DMS153 treated with DMSO at 0.1 percent for 48 hours (cell line): ENCODE results near the gene ZNF236.

ENCODE experiments used
- DNase-seq: peaks from one replicate; lab custom pipeline; 2025; ENCODE audit not compliant: unreplicated experiment; lab: John Stamatoyannopoulos, UW

The ZNF236 gene

DNA sequence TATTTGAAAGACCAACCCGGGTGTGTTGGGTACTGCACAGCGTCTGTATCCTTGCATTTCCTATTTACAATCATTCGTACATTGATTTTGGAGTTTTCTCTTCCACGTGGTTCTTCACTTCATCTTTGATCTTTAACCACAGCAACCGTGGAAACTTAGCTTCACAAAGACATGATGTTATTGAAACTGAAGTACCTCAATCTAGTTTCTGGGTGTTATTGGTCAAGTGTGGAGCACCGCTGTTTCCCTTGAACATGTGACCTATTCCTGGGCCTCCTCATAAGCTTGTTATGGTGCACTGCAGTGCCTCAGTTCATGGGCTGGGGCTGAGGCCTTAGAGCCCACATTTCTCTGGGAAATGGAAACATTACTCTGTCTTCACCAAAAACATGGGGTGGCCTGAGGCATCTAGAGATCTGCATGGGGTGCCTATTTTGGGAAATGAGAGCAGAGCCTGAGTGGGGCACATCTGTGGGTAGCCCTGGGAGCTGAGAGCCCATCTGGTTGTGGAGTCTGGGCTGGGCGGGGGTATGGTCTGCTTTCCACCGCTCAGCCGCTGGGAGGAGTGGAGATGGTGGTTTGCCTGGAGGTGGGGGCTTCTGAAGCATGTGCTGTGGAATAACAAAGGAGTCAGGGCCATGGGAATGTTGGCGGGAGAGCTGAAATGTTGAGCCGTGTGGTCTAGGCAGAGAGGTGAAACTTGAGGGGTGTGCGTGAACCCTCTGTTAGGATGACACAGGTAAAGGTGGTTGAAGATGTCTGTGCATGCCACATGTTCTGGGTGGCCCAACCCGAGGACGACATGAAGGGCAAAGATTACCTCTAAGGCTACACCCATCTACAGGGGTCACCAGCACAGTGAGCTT is 37.4 kb downstream of the ZNF236 start:
- no peak for DNase-seq

DNA sequence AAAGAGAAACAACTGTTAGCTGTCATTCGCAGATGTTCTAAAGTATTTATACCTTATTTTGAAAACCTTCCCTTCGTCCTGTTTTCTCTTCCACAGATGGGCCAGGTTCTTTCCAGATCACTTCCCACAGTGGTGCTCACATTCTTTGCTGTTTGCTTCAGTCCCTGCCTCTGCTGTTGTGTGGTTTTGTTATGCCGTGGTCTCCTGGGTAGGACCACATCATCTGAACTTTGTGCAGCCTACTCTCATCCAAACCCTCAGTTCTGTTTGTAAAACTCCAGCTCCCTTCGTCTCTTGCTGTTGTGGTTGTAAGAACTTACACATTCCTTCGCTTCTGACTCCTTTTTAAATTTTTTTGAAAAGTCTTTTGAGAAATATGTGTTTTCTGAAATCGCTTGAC is 38.1 kb downstream of the ZNF236 start:
- no peak for DNase-seq

DNA sequence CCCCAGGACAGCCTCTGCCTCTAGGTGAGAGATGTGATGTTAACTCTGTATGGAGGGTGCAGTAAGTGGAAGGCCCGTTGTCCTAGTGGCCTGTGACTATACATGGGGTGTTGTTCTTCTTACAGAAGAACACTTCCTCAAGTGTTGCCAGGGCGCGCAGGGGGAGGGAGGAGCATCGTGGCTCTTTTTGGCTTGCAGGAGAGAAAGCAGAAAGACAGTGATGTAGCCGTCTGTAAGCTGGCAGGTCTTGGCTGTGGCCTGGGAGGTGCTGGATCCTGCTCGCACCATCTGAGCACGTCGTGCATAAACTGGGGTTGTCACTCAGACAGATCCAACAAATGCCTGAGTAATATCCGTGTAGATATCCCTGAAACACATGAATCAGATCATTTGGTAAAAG is 44.3 kb downstream of the ZNF236 start:
- DNase-seq = no peak

DNA sequence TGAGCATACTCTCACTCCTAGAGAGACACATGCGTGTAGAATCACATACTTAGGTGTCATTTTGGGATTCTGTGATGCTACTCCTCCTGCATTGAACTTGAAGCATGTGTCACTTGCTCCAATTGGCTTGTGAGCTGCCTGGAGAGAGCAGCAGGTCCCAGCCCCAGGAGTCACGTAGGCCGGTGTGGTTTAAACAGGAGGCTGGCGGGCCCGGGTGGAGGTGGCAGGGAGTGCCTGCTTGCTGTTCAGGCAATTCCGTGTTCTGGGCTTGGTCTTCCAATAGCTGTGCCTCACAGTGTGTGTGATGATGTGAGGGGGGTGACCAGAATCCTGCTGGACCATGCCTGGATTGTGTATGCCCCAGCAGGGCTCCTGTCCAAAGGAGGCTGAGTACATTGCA is 51.0 kb downstream of the ZNF236 start:
- no peak for DNase-seq

DNA sequence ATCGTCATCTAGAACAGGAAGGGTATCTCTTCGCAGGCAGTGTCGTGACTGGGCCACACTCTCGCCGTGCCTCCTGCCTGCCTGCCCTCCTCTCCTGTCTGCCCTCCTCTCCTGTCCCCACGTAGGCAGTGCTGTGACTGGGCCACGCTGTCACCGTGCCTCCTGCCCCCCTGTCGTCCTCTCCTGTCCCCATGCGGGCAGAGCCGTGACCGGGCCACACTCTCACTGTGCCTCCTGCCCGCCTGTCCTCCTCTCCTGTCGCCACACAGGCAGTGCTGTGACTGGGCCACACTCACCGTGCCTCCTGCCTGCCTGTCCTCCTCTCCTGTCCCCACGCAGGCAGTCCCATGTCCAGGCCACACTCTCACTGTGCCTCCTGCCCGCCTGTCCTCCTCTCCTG is 51.4 kb downstream of the ZNF236 start:
- DNase-seq = no peak

DNA sequence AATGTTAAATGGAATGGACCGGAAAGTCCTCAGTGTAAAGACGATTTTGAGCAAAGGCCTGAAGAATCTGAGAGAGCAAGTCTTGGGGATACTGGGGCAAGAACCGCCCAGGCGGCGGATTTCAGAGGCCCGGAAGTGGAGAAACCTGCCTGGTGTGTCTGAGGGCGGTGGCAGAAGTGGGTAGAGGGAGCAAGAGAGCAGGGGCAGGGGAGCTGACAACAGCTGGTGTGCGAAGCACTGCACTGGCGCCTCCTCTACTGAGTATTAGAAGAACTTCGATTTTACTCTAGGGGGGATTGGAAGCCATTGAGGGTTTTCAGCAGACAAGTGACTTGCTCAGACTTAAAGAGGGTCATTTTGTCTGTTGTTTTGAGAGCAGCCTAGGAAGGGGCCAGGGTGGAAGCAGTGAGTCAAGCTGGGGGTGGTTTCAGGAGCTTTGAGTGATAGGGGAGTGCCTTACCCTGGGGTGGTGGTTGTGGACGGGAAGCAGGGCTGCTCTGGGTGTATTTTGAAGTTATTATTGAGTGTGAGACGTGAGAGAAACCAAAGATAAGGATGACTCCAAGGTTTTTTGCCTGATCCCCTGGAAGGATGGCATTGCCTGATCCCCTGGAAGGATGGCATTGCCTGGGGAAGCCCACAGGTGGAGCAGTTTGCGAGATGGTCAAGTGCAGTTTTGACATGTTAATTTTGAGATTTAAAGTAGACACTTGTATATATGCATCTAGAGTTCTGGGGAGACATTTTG is 52.5 kb downstream of the ZNF236 start:
- no peak for DNase-seq

DNA sequence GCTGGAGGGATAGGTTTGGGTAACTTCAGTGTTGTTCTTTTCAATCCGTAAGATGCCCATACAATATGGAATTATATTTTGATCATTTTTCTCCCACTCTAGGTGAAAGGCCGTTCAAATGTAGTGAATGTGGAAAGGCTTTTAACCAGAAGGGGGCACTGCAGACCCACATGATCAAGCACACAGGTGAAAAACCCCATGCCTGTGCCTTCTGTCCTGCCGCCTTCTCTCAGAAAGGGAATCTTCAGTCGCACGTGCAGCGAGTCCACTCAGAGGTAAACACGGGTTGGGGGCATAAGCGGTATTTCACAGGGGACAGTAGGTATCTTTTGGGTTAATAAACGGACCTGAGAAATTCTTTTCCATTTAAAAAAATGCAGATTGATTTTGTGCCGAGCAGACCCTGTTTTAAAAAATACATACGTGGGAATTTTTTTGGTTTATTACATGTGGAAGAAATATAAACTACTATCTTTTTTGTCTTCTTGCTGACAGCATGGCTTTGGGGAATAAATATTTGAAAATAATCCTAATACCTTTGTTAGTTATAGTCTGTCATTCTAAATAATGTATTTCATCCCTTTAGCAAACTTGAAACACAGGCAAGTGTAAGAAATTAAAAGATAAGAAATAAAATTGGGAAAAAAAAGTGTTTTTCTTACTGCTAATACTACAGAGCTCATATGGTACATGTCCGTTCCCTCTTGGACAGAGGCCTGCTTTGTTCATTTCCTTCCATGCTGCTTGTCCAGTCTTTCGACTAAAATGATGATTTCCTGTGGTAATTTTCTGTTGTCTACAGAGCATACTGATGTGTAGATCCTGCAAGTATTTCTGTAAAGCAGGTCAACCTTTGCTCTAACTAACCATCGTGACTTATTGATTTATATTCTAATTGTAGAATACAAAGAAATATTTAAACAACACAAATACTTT is 53.3 kb downstream of the ZNF236 start:
- peak; percentile 70 for DNase-seq

DNA sequence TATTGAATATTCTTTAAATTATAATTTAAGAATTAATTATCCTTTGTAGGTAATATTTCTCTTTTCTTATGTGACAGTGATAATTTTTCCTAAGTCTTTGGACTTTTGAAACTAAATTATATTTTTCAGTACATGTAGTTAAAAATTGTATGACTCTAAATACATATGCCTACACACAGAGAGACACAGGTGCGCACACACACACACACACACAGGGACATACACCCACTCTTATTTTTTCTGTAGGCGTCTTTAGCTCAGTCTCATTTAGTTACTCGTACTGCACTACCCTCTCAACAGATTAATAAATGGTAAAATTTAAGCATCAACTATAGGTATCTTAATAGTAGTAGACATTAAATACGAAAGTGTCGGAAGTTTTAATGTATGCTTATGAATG is 56.1 kb downstream of the ZNF236 start:
- no peak for DNase-seq

DNA sequence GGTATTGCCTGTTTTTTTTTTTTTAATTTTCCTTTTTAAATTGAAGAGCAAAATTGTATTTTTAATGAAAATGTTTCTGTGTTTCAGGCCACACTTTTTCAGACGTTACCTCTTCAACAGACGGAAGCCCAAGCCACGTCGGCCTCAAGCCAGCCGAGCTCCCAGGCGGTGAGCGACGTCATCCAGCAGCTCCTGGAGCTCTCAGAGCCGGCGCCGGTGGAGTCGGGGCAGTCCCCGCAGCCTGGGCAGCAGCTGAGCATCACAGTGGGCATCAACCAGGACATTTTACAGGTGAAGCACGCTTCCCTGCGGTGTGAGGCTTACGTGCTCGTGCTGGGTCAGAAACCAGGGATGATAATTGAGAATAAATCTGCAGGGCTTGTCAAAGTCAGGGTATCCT is 57.7 kb downstream of the ZNF236 start:
- DNase-seq = no peak

DNA sequence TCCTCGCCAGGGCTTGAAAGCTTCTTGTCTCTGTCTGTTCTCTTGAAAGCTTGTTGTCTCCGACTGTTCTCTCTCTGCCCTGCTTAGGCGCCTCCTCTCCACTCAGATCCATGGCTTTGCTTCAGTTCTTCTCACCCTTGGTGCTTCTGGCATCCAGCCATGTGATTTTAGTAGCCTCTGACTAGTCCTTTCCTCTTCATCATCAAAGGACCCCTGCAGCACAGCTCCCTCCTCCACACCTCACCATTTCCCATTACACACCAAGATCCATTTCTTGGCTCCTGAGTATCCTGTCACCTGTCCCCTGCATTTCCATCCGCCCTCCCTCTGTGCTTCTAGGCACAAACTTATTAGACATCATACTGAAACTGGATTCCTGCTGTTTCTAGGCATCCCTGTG is 59.4 kb downstream of the ZNF236 start:
- DNase-seq = no peak

DNA sequence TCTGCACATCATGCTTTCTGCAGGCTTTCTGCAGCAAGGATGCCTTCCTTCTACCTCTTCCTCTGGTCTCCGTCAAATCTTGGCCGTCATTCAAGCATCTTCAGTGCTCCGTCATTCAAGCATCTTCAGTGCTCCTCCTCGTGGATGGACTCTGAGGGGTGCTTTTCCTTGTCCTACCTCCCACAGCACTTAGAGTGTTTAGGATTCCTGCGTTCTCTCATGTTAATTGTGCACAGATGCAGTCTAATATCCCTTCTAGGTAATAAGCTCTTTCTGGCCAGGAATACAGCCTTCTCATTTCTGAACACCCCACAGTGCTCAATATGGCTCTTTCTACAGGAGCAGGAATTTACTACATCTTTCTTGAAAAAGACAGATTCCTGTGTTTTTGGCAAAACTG is 59.8 kb downstream of the ZNF236 start:
- no peak for DNase-seq

DNA sequence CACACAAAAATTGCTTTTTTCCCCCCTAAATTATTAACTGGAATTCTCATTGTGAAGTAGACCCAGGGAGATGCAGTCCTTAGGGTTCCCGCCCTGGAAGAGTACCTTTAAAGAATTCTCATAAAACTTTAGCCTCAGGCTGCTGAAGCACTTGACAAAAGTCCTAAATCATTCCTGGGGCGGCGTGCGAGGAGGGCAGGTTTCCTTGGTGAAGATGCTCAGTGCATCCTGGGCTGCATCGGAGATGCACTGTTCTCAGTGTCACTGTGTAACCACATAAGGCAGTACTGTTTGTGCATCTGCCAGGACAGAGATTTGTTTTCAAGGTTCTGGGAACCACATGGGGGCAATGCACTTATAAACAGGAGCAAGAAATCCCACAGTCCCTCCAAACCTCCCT is 62.6 kb downstream of the ZNF236 start:
- DNase-seq = no peak

DNA sequence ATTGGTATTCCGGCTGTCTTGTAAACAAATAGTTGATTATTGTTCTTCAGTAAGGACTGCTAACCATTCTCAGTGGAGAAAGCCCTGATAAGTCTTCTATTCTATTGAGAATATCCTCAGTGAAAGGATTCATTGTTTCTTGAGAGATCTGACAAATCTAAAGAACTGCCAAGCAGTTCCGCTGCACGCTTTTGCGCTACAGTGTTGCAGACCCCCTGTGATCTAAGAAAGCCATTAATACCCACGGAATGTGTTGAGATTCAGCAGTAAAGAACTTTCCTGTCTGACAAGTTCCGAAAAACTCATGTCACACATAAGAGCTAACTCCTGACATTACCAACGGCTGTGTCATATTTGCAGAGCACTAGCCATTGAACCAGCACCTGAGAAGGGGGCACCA is 63.8 kb downstream of the ZNF236 start:
- no peak for DNase-seq

DNA sequence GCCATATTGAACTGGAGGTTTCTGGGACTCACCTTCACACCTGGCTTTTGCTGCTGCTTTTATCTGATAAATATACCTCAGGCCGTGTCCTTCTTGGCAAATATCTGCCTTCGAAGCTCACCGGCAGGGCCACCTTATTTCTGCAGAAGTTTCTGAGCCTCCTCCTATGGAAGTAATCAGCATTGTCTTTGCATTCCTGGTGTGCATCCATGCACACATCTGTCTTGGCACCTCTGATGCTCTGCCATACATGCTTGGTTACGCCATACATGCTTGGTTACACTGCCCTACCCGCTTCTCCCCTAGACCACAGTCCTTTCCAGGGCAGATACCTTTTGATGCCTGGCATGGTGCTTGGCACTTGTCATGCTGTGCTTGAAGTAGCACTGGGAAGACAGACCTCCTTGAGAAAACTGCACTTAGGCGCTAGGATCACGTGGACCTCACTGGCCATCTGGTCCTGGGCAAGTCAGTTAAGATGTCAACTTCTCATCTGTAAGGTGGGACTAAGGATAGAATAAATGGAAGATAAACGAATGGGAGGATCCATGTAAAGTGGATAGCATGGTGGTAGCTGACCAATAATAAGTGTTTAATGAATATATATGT is 66.8 kb downstream of the ZNF236 start:
- DNase-seq = no peak

DNA sequence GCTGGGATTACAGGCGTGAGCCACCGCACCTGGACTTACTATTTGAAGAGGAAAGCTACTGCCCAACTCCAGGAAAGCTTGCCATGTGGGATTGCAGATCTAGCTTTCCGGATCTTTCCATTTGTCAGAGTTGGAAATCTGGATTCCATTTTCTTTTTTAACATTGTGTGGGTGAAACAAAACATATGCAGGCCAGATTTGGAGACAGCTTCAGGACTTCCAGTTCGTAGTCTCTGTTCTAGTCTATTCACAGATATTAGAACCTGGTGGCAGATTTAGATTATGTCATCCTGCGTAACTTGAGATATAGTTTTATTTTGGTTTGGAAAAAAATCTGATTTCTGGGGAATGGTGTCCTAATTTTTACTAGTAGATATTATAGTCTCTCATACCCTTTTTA is 70.5 kb downstream of the ZNF236 start:
- no peak for DNase-seq

DNA sequence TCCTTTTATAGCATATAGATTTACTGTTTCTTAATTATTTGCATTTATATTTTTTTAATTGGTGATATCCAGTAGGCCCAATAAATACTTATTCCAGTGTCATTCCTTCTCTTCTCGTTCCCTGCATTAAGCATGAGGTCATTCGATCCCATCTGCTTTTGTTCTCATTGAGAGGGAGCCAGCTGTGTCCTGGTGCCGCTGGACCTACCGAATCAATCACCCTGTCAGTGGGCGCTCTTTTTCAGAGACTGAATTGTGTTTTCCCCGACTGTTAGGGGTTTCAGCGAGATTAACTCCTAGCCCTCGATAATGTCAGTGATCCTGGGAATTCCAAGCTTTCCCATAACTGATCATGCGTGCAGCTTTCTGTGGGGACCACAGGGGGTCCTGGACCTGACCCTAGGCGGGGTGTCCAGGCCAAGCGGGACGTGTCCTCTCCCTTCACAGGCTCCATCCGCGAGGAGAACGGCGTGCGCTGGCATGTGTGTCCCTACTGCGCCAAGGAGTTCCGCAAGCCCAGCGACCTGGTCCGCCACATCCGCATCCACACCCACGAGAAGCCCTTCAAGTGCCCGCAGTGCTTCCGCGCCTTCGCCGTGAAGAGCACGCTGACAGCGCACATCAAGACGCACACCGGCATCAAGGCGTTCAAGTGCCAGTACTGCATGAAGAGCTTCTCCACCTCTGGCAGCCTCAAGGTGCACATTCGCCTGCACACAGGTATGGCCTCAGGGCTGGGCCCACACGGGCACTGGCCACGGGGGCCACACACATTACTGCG is 72.4 kb downstream of the ZNF236 start:
- no peak for DNase-seq

DNA sequence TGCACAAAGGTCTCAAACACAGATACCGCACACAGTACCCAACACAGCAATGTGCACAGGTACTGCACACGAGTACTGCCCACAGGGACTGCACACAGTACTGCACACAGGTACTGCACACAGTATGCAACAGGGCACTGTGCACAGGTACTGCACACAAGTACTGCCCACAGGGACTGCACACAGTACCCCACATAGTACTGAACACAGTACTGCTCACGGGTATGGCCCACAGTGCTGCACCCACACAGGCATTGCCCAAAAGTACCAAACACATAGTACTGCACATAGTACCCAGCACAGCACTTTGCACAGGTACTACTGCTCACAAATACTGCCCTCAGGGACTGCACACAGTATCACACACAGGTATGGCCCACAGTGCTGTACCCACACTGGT is 73.1 kb downstream of the ZNF236 start:
- DNase-seq = no peak

DNA sequence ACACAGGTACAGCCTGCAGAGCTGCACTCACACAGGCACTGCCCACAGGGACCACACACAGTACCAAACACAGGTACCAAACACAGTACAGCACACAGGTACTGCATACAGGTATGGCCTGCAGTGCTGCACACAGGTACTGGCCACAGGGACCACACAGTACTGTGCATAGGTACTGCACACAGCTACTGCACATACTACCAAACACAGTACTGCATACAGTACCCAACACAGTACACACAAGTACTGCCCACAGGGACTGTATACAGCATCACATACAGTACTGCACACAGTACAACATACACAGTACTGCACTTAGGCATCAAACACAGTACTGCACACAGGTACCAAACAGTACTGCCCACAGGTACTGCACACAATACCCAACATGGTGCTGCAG is 74.3 kb downstream of the ZNF236 start:
- DNase-seq = no peak

DNA sequence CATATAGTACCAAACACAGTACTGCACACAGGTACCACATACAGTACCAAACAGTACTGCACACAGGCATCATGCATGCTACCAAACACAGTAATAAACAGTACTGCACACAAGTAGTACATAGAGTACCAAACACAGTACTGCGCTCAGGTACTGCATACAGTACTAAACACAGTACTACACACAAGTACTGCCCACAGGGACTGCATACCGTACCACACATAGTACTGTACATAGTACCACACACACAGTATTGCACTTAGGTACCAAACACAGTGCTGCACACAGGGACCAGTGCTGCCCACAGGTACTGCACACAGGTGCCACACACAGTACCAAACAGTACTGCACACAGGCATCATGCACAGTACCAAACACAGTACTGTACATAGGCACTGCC is 74.9 kb downstream of the ZNF236 start:
- DNase-seq = no peak

DNA sequence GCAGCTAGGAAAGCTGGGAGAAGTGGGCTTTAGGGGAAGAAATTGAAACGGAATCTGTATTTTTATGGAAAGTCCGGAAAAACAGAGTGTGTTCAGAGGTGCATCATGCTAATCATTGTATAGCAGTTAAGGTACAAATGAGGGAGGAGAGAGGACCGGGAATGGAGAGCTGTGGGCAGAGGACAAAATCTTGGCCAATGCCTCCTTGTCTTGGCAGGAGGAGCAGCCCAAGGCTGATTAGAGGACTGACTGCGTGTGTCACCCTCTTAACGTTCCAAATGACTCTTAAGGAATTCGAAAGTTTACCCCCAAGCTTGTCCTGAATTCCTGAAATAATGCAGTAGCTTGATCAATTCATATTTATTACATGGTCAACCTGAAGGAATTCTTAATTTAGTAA is 81.0 kb downstream of the ZNF236 start:
- no peak for DNase-seq
